Pulmonary artery endothelial cell (primary cell): ENCODE measurements around the gene PTEN. TPM values are rescaled to one million over a fixed set of nuclear protein-coding genes. Genes with fewer than 3 reads are reported as not detected.
"Not testable (repeated sequence)": the region's sequence is repeated elsewhere in the genome, so short reads cannot be mapped to it uniquely, and the experiment has no call there.

Experiments used
- DNase-seq: peaks from one replicate; pipeline ENCODE4 v3.0.0-alpha.2; 2011; ENCODE audit warnings: low read depth, low spot score
- total RNA-seq: library from RNA; depleted of rRNA; stranded (reverse); fragments of >200 nt; gene quantifications from 2 replicates; pipeline ENCODE4 v1.2.3, GENCODE V29; 2014

Gene PTEN
- total RNA-seq, 1 donor from 2014 or later: 77.5 TPM

DNA sequence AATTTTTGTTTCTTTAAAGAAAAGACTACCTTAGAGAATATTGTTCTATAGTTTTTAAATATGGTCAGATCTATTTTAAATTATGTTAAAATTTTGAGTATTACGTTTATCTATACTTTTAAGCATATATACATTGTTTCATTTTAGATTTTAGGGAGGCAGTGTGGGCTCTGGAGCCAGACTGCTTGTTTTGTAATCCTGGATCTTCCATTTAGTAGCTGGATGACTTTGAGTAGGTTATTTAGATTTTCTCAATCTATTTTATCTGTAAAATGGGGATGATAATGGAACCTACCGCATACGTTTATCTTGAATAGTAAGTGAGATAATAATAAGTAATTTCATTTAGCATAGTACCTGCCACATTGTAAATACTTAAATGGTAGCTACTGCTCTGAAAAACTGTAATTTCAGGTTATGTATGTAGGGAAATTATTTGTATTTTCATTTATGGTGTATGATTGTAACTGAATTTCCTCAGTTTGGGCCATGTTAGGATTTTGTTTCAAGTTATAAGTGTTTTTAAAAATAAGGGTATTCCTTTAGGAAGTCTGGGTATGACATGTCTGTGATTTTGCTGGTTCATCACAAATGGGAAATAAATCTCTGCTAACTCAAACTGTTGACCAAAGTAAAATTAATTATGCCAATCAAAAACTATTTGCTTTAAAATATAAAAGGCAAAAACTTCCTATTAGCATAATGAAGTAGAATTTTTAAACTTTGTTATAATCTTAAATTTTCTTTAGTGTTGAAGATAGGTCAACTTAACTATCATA is 6.5 kb downstream of the PTEN start:
- DNase-seq: no peak

GRCh38 chr10:87872828-87873227 is 9.4 kb downstream of the PTEN start:
- DNase-seq: no peak

DNA sequence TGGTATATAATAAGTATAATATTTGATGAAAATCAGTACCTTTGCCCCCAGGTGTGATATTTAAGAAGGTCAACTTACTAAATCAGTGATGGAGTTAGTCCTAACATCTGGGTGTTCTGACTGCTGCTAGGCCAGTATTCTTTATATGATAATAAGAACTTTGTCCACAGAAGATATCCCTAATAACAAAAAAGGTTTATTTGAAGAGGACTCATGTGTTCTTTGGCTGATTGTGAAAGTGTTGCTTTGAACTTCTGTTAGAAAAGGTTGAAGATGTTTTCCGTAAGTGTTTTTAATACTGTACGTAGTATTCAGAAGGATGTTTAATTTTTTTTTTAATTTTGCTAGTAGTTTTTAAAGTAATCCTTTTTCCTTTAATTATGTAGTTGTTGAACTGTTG is 10.2 kb downstream of the PTEN start:
- no peak for DNase-seq

DNA sequence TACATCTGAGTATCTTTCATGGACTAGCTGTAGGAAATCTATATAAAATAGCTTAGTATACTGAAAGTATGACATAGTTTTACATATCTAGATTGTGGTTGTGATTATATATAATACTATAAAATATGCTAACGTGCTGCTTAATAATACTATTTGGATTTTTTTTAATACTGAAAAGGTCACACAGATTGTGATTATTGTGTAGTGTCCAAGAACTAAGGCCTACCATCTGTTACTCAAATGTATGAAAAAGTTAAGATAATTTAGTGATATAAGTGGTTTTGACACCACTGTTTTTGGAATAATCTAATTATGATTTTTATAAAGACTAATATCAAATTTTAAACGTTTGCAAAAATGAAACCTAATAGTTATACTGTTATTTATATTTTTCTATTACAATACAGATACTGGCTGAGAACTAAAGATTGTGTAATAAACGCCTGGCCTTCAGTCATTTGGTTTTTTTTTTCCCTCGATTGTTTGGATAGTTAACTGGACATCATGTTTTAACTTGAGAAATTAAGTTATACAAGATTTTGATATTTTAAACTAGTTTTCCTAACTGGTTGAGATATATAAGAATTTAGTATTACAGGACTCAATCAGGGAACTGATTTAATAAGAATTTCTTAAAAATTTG is 12.6 kb downstream of the PTEN start:
- no peak for DNase-seq

- DNase-seq: no peak
These were observed 15.4 kb downstream of the PTEN start for GRCh38 chr10:87878664-87879459.

- no peak for DNase-seq
These were observed 16.9 kb downstream of the PTEN start for GRCh38 chr10:87880336-87880735.

- not testable (repeated sequence) for DNase-seq
These were observed 18.1 kb downstream of the PTEN start for GRCh38 chr10:87881373-87882059.

DNA sequence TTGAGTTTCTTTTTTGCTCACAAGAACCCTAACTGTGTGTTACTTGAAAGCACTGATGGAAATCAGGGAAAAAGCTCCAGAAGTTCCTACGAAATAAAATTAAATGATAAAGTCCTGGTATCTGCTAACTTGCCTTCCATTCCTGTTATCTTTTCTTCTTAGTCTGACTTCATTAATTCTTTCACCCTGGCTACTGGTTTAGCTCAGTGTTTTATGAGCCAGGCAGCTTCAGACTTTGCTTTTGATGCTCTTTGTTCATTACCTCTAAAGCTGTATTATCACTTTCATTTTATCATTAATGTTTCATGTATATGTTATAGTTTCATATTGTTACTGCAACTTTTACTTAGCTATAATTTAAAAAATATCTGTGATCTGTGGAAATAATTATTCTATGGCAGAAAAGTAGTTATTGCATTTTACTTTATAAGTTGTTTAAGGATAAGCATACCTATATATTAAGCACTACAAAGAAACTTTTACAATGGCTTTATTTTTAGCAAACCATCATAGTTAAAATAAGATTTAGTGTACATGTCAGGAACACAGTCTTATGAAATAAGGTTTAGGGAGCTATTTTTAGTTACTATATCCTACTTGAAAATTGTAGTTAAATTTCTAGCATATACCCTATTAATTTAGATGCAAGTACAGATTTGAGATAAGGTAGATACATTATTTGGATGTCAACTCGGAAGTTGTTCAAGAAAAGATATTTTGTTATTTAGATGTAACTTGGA is 19.3 kb downstream of the PTEN start:
- DNase-seq: no peak

GRCh38 chr10:87886635-87887034 is 23.2 kb downstream of the PTEN start:
- no peak for DNase-seq

GRCh38 chr10:87887146-87887545 is 23.7 kb downstream of the PTEN start:
- DNase-seq: no peak

DNA sequence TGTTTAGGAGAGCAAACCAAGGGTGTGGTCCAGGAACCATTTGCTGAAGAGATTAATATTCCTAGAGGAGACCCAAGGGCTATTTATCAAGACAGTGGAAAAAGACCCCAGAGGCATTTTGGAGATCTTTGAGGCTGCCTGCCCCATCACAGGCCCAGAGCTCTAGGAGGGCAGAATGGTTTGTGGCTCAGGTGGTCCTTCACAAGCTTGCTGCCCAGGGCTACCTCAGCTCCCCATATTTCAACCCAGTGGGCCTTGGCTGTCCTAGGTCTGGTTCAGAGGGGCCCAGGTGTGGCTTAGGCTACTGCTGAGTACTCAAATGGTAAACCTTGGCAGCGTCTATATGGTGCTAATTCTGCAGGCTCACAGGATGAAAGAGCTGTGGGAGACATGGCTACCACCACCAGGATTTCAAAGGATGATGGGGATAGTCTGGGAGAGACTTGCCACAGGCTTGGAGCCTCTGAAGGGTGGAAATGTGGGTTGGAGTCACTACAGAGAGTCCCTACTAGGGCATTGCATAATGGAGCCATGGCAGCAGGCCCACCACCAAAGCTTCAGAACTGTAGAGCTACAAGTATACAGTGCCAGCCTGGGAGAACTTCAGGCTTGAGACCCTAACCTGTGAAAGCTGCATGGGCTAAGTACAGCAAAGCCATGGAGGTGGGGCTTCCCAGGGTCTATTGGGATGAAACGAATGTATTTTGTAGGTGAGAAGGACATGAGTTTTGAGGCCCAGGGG is 24.3 kb downstream of the PTEN start:
- no peak for DNase-seq

DNA sequence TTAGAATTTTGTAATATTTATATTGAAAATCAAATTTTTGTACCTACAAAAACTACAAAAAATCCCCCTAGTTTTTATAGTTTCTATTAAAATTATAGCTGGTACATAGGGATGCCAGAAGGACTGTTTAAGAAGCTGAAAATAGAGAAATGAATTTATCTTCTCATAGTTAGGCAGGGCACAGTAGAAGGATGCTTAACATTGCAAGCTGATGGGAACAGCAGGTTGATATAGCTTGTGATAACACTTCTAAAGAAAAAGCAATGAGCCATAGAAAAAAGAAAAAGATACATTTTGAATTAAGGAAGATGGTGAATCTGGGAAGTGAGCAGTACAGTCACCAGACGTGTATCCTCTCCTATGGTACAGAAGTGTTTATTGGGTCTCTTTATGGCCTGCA is 32.0 kb downstream of the PTEN start:
- DNase-seq: no peak

DNA sequence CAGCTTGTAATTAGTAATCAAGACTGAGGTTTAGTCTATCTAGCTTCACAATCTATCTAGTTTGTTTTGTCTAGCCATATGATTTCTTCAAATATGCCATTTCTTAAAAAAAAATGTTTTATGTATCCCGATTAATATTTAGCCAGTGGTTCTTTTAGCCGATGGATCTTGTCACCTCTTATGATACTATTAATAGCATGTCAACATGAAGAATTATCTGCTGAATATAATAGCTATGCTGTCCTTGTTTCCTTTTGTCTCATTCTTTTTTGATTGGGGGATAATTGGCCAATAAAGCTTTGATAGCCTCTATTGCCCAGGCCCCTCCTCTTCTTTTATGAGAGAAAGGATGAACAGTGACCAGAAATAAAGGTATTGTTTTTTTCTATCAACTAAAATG is 32.8 kb downstream of the PTEN start:
- no peak for DNase-seq

DNA sequence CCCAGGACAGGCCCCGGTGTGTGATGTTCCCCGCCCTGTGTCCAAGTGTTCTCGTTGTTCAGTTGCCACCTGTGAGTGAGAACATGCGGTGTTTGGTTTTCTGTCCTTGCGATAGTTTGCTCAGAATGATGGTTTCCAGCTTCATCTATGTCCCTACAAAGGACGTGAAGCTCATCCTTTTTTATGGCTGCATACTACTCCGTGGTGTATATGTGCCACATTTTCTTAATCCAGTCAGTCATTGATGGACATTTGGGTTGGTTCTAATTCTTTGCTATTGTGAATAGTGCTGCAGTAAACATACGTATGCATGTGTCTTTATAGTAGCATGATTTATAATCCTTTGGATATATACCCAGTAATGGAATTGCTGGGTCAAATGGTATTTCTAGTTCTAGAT is 34.5 kb downstream of the PTEN start:
- DNase-seq: not testable (repeated sequence)

DNA sequence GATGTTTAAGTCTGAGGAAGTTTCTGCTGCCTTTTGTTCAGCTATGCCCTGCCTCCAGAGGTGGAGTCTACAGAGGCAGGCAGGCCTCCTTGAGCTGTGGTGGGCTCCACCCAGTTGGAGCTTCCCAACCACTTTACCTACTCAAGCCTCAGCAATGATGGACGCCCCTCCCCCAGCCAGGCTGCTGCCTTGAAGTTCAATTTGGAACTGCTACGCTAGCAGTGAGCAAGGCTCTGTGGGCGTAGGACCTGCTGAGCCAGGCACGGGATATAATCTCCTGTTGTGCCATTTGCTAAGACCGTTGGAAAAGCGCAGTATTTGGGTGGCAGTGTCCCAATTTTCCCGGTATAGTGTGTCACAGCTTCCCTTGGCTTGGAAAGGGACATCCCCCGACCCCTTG is 40.0 kb downstream of the PTEN start:
- DNase-seq: not testable (repeated sequence)

GRCh38 chr10:87913156-87913921 is 49.9 kb downstream of the PTEN start:
- DNase-seq: no peak

GRCh38 chr10:87915406-87915805 is 52.0 kb downstream of the PTEN start:
- no peak for DNase-seq

- peak; percentile 70 for DNase-seq
These were observed 52.6 kb downstream of the PTEN start for GRCh38 chr10:87915989-87916388.

DNA sequence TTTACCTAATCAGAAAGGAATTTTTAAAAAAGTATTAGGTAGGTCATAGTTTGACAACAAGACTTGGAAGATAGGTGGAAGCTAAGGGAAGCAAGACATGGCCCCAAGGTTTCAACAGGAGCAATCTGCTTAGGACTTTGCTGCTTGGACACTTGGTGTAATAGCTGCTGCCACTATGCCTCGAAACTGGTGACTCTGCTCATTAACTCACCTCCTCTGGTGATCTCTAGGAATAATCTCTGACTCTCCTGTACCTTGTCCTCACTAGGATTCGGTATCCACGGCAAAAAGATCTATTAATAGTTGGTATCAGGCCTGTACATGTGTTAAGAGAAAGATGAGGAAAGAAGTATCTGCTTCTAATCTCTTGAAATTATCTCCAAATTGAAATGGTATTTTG is 53.1 kb downstream of the PTEN start:
- no peak for DNase-seq
